Stimulated activated naive CD8-positive, alpha-beta T cell treated with anti-CD3 and anti-CD28 coated beads, Interleukin-15, Interleukin-2, amounts not matched to agents 100 ng/mL and 50 ng/mL, for 24 hours (primary cell): ENCODE data around the gene ST3GAL3.
A peak's percentile ranks its signal among the peaks of the same experiment; 100 is the strongest.

Experiments
- H3K27ac Mint-ChIP-seq: one replicate; pipeline ENCODE4 v1.8.0; 2021; ENCODE audit warnings: mild to moderate bottlenecking, mixed read lengths
- H3K27me3 Mint-ChIP-seq: one replicate; pipeline ENCODE4 v1.8.0; 2021; ENCODE audit warnings: mixed read lengths
- H3K36me3 Mint-ChIP-seq: one replicate; pipeline ENCODE4 v1.8.0; 2021; ENCODE audit warnings: low read depth, mixed read lengths
- H3K4me1 Mint-ChIP-seq: one replicate; pipeline ENCODE4 v1.8.0; 2021; ENCODE audit warnings: low read depth, mixed read lengths
- H3K4me3 Mint-ChIP-seq: one replicate; pipeline ENCODE4 v1.8.0; 2021; ENCODE audit warnings: mild to moderate bottlenecking, mixed read lengths
- H3K9me3 Mint-ChIP-seq: one replicate; pipeline ENCODE4 v1.8.0; 2021; ENCODE audit warnings: mixed read lengths

Gene ST3GAL3

GRCh38 chr1:43978264-43978550 is 270.9 kb downstream of the ST3GAL3 start:
- H3K9me3 Mint-ChIP-seq = no peaks in the 10 kb centered on the region
- no peaks in the 10 kb centered on the region for H3K27me3 Mint-ChIP-seq
- H3K4me1 Mint-ChIP-seq = peaks cover 53% of the 10 kb centered on the region
- H3K4me3 Mint-ChIP-seq = peak overlapping the region; percentile 84
- H3K27ac Mint-ChIP-seq = no peak overlapping the region
- H3K36me3 Mint-ChIP-seq = peaks cover 46% of the 10 kb centered on the region

GRCh38 chr1:43978551-43979260 is 271.4 kb downstream of the ST3GAL3 start, which contains the start of gene B4GALT2:
TSS of gene B4GALT2 (plus strand) at chr1:43979210. CDS start at chr1:43981161, 1,951 bp downstream.
- H3K4me1 Mint-ChIP-seq = peaks cover 48% of the 10 kb centered on the region
- no peaks in the 10 kb centered on the region for H3K27me3 Mint-ChIP-seq
- peaks cover 45% of the 10 kb centered on the region for H3K36me3 Mint-ChIP-seq
- peak within 1 kb of the TSS; percentile 90 for H3K27ac Mint-ChIP-seq
- H3K4me3 Mint-ChIP-seq = peak within 1 kb of the TSS; percentile 93
- no peaks in the 10 kb centered on the region for H3K9me3 Mint-ChIP-seq

- Mint-ChIP-seq H3K27ac (no peak overlapping the region), H3K36me3 (peaks cover 44% of the 10 kb centered on the region), H3K9me3 (no peaks in the 10 kb centered on the region), H3K27me3 (no peaks in the 10 kb centered on the region), H3K4me3 (no peak overlapping the region), H3K4me1 (peaks cover 43% of the 10 kb centered on the region)
These were observed 271.9 kb downstream of the ST3GAL3 start for GRCh38 chr1:43979261-43979527.

GRCh38 chr1:43979528-43980254 is 272.4 kb downstream of the ST3GAL3 start:
- H3K4me1 Mint-ChIP-seq = peaks cover 40% of the 10 kb centered on the region
- H3K27me3 Mint-ChIP-seq = no peaks in the 10 kb centered on the region
- H3K27ac Mint-ChIP-seq = peak overlapping the region; percentile 90
- H3K9me3 Mint-ChIP-seq = no peaks in the 10 kb centered on the region
- peaks cover 44% of the 10 kb centered on the region for H3K36me3 Mint-ChIP-seq
- peak overlapping the region; percentile 93 for H3K4me3 Mint-ChIP-seq

- Mint-ChIP-seq H3K27ac (peak overlapping the region; percentile 90), H3K4me3 (peak overlapping the region; percentile 93), H3K27me3 (no peaks in the 10 kb centered on the region), H3K9me3 (no peaks in the 10 kb centered on the region), H3K36me3 (peaks cover 44% of the 10 kb centered on the region), H3K4me1 (peaks cover 40% of the 10 kb centered on the region)
These were observed 273.2 kb downstream of the ST3GAL3 start for GRCh38 chr1:43980255-43981134.
